Superior temporal gyrus (tissue), 1 donor: ENCODE measurements around the gene ZBTB5.
"Not testable (repeated sequence)": the region's sequence is repeated elsewhere in the genome, so short reads cannot be mapped to it uniquely, and the experiment has no call there.

Source experiments
- DNase-seq: peaks from one replicate; pipeline ENCODE4 v3.0.0-alpha.2; 2016; ENCODE audit errors: extremely low spot score

ZBTB5 gene

DNA sequence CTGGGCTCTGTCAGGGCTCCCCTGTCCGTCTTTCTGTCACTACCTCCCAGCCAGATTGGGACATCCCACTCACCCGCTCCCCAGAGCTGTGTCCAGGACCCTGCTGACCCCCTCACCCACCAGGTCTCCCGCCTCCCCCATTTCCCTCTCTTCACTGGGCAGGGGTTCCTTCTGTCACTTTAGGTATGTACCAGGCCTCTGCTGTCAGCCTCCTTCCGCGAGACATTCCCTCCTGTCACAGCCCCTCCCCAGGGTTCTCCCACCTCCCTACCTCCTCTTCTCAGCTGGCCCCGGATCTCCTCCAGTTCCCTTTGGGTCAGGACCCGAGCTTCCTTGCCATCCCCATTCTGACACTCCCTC is 21.0 kb upstream of the ZBTB5 start:
- no peak for DNase-seq

GRCh38 chr9:37485389-37486255 is 20.4 kb upstream of the ZBTB5 start, which contains the start of gene POLR1E:
TSS of gene POLR1E (plus strand) at chr9:37485948. CDS start at chr9:37486048, 100 bp downstream.
- peak; percentile 92 for DNase-seq

DNA sequence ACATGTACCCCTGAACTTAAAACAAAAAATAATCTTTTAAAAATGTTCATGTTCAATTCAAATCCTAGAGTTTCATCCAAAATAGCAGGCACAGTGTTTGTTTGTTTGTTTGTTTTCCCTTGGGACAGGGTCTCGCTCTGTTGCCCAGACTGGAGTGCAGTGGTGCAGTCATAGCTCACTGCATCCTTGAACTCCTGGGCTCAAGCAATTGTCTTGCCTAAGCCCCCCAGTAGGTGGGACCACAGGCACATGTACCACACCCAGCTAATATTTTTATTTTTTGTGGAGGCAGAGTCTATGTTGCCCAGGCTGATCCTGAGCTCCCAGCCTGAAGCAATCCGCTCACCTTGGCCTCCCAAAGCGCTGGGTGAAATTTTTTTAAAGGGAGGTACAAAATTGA is 15.5 kb upstream of the ZBTB5 start:
- DNase-seq, result no peak

- not testable (repeated sequence) for DNase-seq
These were observed 12.9 kb upstream of the ZBTB5 start for GRCh38 chr9:37477987-37478619.

- not testable (repeated sequence) for DNase-seq
These were observed 12.2 kb upstream of the ZBTB5 start for GRCh38 chr9:37477443-37477842.

DNA sequence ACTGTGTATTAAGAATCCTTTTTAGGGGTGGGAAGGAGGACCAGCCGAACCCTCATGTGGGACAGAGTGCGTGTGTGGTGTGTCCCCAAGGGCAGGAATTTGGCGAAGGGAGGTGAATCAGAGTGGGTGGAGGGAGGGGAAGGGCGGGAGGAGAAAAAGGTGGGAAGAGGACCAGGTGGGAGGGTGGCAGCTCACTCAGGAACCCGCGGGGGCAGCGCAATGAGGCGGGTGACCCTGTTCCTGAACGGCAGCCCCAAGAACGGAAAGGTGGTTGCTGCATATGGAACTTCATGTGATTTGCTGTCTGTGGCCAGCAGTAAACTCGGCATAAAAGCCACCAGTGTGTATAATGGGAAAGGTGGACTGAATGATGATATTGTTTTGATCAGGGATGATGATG is 11.7 kb upstream of the ZBTB5 start:
- no peak for DNase-seq

GRCh38 chr9:37474438-37474837 is 9.2 kb upstream of the ZBTB5 start:
- DNase-seq, result no peak

GRCh38 chr9:37473982-37474381 is 8.7 kb upstream of the ZBTB5 start:
- not testable (repeated sequence) for DNase-seq

GRCh38 chr9:37471942-37472684 is 6.9 kb upstream of the ZBTB5 start:
- DNase-seq, result peak; percentile 68

- no peak for DNase-seq
These were observed 3.4 kb upstream of the ZBTB5 start for GRCh38 chr9:37468620-37469019.

DNA sequence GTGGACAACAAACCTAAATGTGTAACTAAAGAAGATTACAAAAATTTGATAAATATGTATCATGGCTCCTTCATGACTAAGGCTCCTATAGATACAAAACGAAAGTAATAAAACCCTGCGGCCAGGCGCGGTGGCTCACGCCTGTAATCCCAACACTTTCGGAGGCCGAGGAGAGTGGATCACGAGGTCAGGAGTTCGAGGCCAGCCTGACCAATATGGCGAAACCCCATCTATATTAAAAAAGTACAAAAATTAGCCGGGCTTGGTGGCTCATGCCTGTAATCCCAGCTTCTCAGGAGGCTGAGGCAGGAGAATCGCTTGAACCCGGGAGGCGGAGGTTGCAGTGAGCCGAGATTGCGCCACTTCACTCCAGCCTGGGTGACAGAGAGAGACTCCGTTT is 2.3 kb upstream of the ZBTB5 start:
- DNase-seq, result not testable (repeated sequence)

- peak; percentile 65 for DNase-seq
These were observed 923 bp upstream of the ZBTB5 start for GRCh38 chr9:37466037-37466709.

DNA sequence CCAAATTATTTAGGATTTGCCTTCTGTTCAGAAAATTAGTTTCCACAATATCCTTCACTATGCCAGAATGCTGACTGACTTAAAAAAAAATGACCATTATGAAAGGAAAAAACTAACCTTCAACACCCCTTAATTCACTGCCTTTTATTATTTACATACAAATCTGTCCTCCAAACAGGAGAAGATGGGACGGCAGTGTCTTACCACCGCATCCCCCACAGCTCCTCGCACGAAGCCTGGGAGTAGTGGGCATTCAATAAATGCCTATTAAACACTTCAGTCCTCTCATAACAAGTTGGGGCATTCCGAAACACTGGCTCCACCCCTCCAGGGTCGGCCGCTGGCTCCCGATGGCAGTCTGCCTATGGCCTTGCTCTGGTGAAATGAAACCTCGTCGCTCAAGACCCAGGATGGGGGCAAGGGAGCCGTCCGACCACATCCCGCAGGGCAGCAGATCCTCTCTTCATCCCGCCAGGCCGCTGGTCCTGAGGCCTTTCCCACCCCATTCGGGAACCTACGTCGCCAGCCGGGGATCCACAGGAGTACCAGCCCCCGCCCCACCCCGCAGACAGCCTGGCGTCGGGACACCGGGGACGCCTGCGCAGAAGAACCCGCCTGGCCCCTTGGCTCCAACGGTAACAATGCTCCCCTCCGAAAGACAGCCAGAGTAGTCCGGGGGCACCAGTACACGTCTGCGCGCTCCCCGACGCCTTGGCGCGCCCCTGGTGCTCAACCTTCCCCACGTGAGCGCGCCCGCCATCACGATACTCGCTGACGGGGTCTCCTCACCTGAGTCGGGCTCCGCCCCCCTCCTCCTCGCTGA is 613 bp downstream of the ZBTB5 start:
- peak; percentile 58 for DNase-seq

DNA sequence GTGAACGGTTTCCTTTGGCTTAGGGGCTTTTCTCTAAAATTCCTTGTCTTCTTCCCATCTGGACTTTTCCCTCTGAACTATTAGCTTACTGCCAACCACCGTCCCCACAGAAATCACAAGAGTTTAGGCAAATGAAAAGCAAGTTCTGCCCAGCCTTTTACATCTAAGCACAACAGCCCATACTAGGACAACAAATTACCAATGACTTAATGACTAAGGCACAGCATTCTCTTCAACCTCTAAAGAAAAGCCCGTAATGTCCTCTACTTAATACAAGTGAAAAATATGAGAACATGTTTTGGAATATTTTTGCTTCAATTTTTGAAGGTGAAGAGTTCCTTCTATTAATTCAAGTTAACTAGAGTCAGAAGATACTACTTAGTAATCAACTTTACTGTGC is 1.2 kb downstream of the ZBTB5 start:
- no peak for DNase-seq

- DNase-seq, result no peak
These were observed 8.4 kb downstream of the ZBTB5 start for GRCh38 chr9:37456817-37457216.

DNA sequence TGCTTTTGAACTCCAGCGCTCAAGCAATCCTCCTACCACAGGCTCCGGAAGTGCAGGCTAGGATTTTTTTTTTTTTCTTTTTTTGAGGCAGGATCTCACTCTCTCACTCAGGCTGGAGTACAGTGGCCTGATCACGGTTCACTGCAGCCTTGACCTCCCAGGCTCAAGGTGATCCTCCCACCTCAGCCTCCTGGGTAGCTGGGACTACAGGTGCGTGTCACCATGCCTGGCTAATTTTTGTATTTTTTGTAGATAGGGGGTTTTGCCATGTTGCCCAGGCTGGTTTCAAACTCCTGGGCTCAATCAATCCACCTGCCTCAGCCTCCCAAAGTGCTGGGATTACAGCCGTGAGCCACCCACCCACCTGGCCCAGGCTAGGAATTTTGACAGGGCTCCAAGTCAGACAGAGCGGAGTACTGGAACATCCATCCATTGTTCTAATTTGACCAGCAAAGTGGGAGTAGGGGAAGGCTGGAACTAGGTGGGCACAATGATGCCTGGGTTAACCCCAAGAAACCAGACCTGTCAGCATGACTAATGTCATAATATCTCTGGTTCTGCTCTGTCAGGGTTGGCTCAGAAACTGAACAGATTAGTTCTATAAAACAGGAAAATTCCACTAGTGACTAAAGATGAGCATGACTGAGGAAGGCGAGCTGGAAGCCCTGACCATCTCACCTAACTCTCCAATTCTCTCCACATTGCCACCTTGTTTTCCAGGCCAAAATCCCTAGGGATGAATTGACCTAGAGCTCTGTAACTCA is 9.2 kb downstream of the ZBTB5 start:
- DNase-seq, result no peak

DNA sequence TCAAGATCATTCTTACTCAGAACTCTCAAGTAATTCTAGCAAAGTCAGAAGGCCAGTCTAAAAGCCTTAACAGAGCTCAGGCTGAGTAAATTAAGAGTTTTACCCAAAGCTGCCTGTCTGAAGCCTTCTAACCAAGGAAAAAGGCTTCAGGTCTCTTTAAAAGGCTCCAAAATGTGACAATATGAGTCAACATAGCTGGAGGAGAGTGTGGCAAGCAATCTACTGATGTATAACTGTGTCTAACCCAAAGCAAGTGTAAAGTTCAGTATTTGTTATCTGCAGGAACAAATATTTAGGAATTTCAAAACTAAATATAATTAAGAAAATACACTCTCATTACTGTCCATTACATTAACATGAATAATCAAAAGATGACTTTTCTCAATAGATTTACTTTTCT is 11.0 kb downstream of the ZBTB5 start:
- no peak for DNase-seq

DNA sequence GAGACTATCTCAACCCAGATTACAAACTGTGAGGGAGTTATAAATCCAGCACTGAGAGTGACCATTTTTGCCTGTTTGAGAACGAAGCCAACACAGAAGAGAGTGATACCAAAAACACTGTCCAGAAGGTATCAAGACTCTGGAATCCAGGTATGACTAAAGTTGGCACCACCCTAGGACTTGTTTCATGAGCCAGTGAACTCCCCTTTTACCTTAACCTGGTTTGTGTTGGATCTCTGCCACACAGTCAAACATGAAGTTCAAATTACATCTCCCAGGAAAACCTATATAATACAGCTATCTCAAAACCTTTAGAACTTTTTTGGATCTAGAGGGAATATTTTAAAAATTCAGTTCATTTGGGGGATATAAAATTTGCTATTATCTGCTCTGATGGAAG is 11.4 kb downstream of the ZBTB5 start:
- no peak for DNase-seq

DNA sequence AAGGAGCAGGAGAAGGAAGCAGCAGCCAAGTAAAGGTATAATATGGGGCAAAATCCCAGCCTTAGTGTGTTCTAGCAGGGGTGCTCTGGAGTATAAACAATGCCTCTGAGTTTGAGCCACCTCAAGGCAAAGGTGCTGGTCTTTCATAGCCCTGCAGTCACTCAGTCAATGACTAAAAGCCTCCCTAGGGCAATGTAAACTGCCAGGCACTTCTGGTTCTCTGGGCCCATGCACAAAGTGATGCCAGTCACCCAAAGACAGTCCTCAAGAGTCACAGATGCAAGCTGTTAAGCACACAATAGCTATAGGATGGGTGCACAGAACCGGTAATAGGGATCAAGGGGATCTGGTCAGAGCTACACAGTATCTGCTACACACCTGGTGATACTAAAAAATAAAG is 12.6 kb downstream of the ZBTB5 start:
- no peak for DNase-seq

DNA sequence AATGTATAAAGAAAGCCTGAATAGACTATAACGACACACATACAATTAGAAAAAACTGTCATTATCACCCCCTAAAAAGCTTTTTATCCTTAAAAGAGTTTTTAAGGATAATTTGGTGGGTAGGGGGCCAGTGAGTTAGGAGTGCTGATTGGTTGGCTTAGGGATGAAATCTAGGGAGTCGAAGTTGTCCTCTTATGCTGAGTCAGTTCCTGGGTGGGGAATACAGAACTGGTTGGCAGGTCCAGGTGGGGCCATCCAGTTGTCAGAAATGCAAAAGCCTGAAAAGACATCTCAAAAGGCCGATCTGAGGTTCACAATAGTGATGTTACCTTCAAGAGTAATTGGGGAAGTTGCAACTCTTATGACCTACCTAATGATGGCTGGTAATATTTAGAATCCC is 13.6 kb downstream of the ZBTB5 start:
- DNase-seq, result no peak
